ENCODE measurements around the gene YPEL2.

YPEL2 gene

DNA sequence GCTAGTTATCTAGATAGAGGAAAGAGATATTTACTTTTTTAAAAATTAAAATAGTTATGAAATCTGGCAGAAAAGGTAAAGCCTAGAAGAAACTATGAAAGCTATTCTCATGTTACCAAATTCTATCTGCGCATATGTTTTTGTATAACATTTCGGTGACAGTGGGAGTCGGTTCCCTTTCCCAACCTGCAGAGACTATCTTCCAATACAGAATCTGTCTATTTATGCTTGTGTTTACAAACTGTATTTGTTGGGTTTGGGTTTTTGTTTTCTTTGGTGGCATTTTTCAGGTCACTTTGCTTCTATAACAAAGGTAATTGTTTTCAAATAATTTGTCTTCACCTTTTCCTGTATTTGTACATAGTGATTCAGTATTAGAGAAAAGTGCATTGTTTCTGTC is 69.8 kb downstream of the YPEL2 start:
- peaks cover 54% of the 10 kb centered on the region for H3K36me3 Mint-ChIP-seq (ENCODE audit: low read depth)
- H3K27ac Mint-ChIP-seq, result no peak overlapping the region

DNA sequence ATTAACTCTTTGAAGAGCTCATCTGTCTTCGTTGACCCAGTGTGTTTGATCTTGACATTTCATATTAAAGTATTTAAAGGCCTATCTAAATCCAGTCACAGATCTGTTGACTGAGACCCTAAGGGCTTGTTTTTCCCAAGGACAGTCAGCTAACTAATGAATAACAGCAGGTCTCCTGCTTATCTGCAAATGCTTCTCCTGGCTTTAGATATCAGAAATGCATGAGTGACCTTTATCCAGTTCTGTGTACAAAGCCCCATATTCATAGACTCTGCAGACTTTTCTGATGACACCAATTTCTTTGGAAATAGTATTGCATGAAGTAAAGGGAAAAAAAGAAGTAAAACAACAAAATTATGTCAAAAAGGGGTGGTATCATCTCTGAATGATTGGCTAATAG is 70.3 kb downstream of the YPEL2 start:
- no peak overlapping the region for H3K27ac Mint-ChIP-seq
- DNase-seq, result no peak
- peaks cover 49% of the 10 kb centered on the region for H3K36me3 Mint-ChIP-seq (ENCODE audit: low read depth)
- peaks cover 7% of the 10 kb centered on the region for H3K27me3 Mint-ChIP-seq (ENCODE audit: low read depth, poor library complexity)
- H3K9me3 Mint-ChIP-seq, result peaks cover 5% of the 10 kb centered on the region
- no peak overlapping the region for H3K4me3 Mint-ChIP-seq
- TF ChIP-seq, protein P1, sequence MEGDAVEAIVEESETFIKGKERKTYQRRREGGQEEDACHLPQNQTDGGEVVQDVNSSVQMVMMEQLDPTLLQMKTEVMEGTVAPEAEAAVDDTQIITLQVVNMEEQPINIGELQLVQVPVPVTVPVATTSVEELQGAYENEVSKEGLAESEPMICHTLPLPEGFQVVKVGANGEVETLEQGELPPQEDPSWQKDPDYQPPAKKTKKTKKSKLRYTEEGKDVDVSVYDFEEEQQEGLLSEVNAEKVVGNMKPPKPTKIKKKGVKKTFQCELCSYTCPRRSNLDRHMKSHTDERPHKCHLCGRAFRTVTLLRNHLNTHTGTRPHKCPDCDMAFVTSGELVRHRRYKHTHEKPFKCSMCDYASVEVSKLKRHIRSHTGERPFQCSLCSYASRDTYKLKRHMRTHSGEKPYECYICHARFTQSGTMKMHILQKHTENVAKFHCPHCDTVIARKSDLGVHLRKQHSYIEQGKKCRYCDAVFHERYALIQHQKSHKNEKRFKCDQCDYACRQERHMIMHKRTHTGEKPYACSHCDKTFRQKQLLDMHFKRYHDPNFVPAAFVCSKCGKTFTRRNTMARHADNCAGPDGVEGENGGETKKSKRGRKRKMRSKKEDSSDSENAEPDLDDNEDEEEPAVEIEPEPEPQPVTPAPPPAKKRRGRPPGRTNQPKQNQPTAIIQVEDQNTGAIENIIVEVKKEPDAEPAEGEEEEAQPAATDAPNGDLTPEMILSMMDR (IDR thresholded peaks at IDR 0.05), result no peak
- peaks cover 63% of the 10 kb centered on the region for H3K4me1 Mint-ChIP-seq

More for the DNA sequence above, 69.8 kb downstream of the YPEL2 start:
- TF ChIP-seq, protein P1 (IDR thresholded peaks at IDR 0.05), result no peak
- Mint-ChIP-seq H3K4me1 (peaks cover 58% of the 10 kb centered on the region), H3K9me3 (peaks cover 9% of the 10 kb centered on the region), H3K27me3 (ENCODE audit: low read depth, poor library complexity) (peaks cover 6% of the 10 kb centered on the region), H3K4me3 (no peak overlapping the region)
- DNase-seq, result no peak

DNA sequence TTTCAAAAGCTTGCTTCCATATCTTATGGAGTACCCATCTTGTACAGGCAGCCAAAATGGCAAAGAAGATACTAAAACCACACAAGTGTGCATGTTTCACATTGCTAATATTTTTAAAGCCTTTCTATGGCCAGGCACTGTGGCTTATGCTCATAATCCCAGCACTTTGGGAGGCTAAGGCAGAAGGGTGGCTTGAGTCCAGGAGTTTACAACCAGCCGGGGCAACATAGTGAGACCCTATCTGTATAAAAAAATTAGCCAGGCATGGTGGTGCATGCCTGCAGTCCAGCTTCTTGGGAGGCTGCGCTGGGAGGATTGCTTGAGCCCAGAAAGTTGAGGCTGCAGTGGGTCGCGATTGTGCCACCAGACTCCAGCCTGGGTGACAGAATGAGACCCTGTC is 71.3 kb downstream of the YPEL2 start:
- no peak for DNase-seq
- no peak overlapping the region for H3K27ac Mint-ChIP-seq
- no peaks in the 10 kb centered on the region for H3K9me3 Mint-ChIP-seq
- TF ChIP-seq, protein P1 (IDR thresholded peaks at IDR 0.05), result no peak
- H3K36me3 Mint-ChIP-seq (ENCODE audit: low read depth), result peaks cover 39% of the 10 kb centered on the region
- H3K4me1 Mint-ChIP-seq, result peaks cover 69% of the 10 kb centered on the region
- no peak overlapping the region for H3K4me3 Mint-ChIP-seq
- peaks cover 7% of the 10 kb centered on the region for H3K27me3 Mint-ChIP-seq (ENCODE audit: low read depth, poor library complexity)

DNA sequence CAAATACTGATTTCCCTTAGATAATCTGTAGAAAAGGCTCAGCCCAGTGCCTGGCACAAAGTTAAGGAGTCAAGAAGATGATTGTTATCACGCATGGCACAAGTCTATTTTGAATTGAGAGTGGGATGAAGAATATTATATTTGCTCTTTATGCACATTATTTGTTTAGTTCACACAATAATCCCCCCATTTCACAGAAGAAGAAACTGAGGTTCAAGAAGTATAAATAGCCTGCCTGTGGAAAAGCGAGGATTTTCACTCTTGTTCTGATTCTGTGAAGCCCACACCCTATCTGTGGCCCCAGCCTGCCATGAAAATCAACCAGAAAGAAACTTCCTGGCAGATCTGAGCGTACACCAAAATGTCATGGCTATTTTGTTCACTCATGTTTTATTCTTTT is 73.0 kb downstream of the YPEL2 start:
- peak overlapping the region; percentile 57 for H3K27ac Mint-ChIP-seq
- no peak overlapping the region for H3K4me3 Mint-ChIP-seq
- peaks cover 27% of the 10 kb centered on the region for H3K36me3 Mint-ChIP-seq (ENCODE audit: low read depth)
- H3K4me1 Mint-ChIP-seq, result peaks cover 57% of the 10 kb centered on the region
- peaks cover 4% of the 10 kb centered on the region for H3K27me3 Mint-ChIP-seq (ENCODE audit: low read depth, poor library complexity)
- peaks cover 5% of the 10 kb centered on the region for H3K9me3 Mint-ChIP-seq
- no peak for DNase-seq
- TF ChIP-seq, protein P1 (IDR thresholded peaks at IDR 0.05), result no peak

DNA sequence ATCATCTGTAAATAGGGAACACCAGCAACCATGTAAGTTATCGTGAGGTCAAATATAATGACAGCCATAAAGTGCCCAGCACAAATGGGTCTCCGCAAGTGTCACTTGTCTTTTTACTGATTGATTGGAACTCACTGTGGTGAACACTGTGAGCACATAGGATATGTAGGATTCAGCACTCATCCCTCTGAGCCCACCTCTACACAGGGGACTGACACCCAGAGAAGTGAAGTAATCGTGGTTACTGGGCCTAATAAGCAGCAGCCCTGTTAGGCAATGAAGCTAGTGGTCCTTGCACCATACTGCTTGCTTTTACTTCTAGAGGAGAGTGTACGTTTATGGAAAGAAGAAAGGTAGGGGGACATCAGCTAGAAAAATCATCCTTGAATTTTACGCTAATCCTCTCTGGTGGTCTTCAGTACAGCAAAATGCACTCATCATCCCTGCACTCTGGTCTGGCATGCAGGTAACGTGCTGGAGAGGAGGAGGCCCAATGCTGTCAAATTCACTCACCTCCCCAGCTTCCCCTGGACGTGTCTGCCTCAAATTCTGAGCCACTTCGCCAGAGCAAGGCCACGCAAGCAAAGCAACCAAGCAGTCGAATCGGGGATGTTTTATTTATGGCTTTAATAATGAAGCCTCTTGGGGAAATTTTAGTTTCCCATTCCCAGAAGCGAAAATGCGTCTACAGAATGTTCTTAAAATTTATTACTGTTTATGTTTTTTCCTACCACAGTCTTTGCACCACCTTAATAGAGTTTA is 74.7 kb downstream of the YPEL2 start:
- H3K9me3 Mint-ChIP-seq, result peaks cover 21% of the 10 kb centered on the region
- H3K27me3 Mint-ChIP-seq (ENCODE audit: low read depth, poor library complexity), result peaks cover 4% of the 10 kb centered on the region
- H3K4me3 Mint-ChIP-seq, result peak overlapping the region; percentile 60
- peaks cover 35% of the 10 kb centered on the region for H3K36me3 Mint-ChIP-seq (ENCODE audit: low read depth)
- TF ChIP-seq, protein P1 (IDR thresholded peaks at IDR 0.05), result no peak
- peak overlapping the region; percentile 95 for H3K27ac Mint-ChIP-seq
- no peak for DNase-seq
- H3K4me1 Mint-ChIP-seq, result peaks cover 41% of the 10 kb centered on the region

Measured in nephron progenitor cell (in vitro differentiated cells).